Fibroblast of skin of back (primary cell): ENCODE data around the gene THPO. TPM values are rescaled to one million over a fixed set of nuclear protein-coding genes. Genes with fewer than 3 reads are reported as not detected.
A peak's percentile ranks its signal among the peaks of the same experiment; 100 is the strongest.

ENCODE experiments used
- DNase-seq: peaks from one replicate; pipeline ENCODE4 v3.0.0-alpha.2; 2013
- polyA plus RNA-seq, 2 experiments: library from polyadenylated mRNA; unstranded; fragments of 120-200 nt; gene quantifications; one replicate each; pipeline ENCODE4 v1.2.1, GENCODE V29; 2013; ENCODE audit not compliant: insufficient read length in 2 of 2

The THPO gene
- polyA plus RNA-seq (2013, experiment 1 of 2; ENCODE audit: insufficient read length) = not detected
- not detected for polyA plus RNA-seq (2013, experiment 2 of 2; ENCODE audit: insufficient read length)

GRCh38 chr3:184377882-184378445 is at the start of gene THPO:
Gene THPO, minus strand, starts transcription at chr3:184378207. Its CDS starts 1,948 bp downstream, at chr3:184376259.
- DNase-seq = no peak

- DNase-seq = no peak
These were observed 48.7 kb upstream of the THPO start for GRCh38 chr3:184426691-184427141.

- no peak for DNase-seq
These were observed 45.6 kb upstream of the THPO start for GRCh38 chr3:184423561-184423960.

- no peak for DNase-seq
These were observed 41.2 kb upstream of the THPO start for GRCh38 chr3:184419171-184419570.

DNA sequence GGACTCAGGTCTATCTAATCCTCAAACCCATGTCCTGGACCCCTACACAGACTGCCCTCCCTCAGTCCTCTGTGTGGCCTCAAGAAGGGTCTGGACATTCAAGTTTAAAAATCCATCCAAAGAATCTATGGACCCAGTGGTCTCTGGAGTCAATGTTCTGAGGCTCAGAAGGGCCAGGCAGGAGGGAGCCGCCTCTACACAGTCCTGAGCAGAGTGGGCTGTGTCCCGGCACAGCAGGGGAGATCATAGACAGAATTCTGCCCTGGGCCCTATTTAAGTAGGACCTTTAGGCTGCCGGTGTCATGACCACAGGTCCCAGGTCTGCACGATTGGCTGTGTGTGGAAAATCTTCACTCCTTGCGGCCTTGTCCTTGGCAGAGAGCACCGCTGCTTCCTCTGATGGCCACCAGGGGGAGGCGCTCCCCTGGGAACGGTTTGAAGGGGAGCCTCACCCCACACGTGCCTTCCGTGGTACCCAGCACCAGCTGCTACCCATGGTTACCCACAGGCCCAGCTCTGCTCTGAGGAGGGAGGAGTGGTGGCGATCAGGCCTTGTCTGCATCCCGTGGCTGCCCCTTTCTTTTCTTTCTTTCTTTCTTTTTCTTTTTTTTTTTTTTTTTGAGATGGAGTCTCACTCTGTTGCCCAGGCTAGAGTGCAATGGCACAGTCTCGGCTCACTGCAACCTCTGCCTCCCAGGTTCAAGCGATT is 39.8 kb upstream of the THPO start:
- DNase-seq = peak; percentile 53

GRCh38 chr3:184415203-184415490 is 37.1 kb upstream of the THPO start:
- DNase-seq = no peak

DNA sequence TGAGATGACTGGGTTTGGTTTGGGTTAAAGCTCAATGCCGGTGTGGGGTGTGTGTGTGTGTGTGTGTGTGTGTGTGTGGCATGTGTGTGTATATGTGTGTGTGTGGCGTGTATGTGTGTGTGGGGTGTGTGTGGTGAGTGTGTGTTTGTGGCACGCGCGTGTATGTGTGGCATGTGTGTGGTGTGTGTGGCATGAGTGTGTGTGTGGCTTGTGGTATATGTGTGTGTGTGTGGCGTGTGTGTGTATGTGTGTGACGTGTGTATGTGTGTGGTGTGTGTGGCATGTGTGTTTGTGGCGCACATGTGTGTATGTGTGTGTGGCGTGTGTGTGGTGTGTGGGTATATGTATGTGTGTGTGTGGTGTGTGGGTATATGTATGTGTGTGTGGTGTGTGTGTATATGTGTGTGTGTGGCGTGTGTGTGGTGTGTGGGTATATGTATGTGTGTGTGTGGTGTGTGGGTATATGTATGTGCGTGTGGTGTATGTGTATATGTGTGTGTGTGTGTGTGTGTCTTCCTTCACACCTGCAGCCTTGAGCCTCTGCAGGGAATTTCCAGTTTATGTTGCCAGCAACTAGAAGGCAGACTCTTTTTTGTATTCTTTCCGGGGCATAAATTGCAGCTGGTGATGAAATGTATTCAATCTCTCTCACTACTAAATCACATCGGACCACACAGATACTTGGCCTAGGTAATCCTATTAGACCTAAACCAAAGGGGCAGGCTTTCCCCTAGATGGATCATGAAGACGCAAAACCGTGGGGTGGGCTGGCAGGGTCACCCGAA is 36.6 kb upstream of the THPO start:
- no peak for DNase-seq

GRCh38 chr3:184409946-184410500 is 32.0 kb upstream of the THPO start:
- no peak for DNase-seq

GRCh38 chr3:184409331-184409926 is 31.4 kb upstream of the THPO start:
- DNase-seq = no peak

- DNase-seq = no peak
These were observed 27.3 kb upstream of the THPO start for GRCh38 chr3:184405075-184406030.

DNA sequence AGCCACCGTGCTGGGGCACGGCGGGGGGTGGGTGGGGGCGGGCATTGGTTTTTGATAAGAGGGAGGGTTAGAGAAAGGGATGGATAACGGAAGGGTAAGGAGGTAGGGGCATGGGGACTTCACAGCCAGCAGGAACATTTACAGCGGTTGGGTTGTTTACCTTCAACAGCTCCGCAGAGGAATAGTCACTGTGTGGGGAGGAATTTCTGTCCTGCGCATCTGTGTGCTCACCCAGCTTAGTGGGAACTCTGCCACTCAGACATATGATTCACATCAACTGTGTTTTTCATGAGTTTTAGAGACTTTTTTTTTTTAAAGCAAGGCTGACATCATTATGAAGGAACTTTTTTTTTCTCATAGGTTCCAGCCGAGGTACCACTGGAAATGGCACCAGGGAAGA is 21.4 kb upstream of the THPO start:
- DNase-seq = peak; percentile 93

- no peak for DNase-seq
These were observed 17.3 kb upstream of the THPO start for GRCh38 chr3:184395320-184395660.

GRCh38 chr3:184391266-184391665 is 13.3 kb upstream of the THPO start:
- no peak for DNase-seq

DNA sequence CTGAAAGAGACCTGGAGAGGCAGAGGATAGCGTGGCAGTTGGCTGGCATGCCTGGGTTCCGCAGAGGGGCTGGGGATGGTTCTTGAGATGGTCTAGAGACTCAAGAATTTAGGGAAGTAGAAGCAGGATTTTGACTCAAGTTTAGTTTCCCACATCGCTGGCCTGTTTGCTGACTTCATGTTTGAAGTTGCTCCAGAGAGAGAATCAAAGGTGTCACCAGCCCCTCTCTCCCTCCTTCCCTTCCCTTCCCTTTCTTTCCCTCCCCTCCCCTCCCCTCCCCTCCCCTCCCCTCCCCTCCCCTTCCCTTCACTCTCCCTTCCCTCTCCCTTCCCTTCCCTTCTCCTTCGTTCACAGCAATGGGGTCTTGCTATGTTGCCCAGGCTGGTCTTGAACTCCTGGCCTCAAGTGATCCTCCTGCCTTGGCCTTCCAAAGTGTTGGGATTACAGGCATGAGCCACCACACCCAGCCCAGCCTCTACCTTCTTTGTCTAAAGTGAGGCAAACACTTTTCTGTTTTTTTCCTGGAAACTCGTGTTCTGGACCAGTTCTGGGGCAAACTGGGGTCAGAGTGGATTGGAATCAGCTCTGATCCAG is 12.0 kb upstream of the THPO start:
- DNase-seq = no peak

DNA sequence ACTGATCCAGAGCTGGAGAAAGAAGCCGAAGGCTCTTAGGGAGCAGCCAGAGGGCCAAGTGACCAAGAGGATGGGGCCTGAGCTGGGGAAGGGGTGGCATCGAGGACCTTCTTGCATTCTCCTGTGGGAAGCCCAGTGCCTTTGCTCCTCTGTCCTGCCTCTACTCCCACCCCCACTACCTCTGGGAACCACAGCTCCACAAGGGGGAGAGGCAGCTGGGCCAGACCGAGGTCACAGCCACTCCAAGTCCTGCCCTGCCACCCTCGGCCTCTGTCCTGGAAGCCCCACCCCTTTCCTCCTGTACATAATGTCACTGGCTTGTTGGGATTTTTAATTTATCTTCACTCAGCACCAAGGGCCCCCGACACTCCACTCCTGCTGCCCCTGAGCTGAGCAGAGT is 11.4 kb upstream of the THPO start:
- no peak for DNase-seq

DNA sequence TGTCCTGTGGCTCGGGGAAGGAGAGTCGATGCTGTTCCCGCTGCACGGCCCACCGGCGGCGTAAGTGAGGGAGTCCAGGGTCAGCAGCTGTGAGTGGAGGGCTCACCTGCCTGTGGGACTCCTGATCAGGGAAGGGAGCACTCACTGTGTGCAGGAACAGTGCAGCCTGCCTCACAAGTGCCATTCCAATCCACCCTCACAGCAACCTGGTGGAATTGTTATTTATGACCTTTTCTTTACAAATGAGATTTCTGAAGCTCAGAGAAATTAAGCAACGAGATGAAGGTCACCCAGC is 10.9 kb upstream of the THPO start:
- DNase-seq = no peak

GRCh38 chr3:184388164-184388935 is 10.3 kb upstream of the THPO start:
- DNase-seq = no peak

DNA sequence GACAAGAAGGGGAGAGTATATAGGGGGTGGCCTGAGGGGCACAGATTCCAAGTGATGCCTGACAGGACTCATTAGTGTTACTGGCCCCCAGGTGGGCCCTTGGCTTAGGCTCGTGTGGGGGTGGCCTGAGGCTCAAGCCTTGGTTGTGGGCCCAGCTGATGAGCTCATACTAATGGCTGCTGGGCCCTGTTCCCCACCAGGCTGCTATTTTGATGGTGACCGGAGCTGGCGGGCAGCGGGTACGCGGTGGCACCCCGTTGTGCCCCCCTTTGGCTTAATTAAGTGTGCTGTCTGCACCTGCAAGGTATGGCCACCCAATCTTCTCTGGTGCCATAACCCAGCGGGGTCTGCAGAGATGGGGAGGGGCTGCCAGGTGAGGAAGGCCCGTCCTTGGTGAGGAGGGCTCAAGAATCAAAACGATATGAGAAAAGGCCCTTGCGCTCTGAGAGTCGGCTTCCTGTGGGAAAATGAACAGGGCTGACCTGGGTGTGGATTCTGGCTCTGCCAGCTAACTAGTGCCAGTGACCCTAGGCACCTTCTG is 9.2 kb upstream of the THPO start:
- DNase-seq = no peak

GRCh38 chr3:184386047-184386806 is 8.2 kb upstream of the THPO start:
- no peak for DNase-seq
